NAMALWA (cell line): ENCODE results near the gene CNTN4.

Source experiments
- DNase-seq: peaks from one replicate; pipeline ENCODE4 v3.0.0-alpha.2; 2015; ENCODE audit warnings: low spot score

The CNTN4 gene

DNA sequence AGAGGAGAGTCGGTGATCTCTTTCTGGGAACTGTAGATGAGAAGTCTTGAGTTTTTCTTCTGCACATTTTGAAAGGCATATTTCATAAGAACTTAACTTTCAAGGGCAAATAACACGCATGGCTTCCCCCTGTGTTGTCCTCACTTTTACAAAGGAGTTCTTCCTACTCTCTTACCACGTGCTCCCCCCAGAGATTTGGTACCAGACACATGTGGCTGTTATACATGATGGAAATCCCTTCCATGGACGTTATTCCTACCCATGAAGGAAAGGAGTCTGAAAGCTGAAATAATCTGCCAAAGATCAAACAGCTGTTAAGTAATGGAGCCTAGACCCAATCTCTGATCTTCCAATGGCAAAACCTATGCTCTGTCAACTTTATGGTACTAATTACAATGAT is 1007.1 kb downstream of the CNTN4 start:
- DNase-seq = no peak

DNA sequence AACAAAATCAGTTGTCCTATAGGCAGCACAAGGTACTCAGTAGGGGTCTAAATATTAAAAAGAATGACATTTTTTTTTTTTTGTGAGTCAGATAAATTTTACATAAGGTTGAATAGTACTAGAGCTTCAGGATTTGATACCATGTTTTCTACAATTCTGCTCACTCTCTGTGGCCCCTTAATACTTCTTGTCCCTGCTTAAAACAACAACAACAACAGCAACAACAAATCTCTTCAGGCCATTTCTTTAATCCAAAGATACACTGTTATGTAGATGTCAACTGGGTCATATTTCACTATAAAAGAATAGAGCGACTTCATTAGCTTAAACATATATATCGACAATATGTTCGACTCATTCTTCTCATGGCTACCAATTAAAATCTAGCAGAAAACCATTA is 1008.5 kb downstream of the CNTN4 start:
- no peak for DNase-seq
